ENCODE results near the gene SFXN4.
"Not testable (repeated sequence)": the region's sequence is repeated elsewhere in the genome, so short reads cannot be mapped to it uniquely, and the experiment has no call there.

SFXN4 gene

DNA sequence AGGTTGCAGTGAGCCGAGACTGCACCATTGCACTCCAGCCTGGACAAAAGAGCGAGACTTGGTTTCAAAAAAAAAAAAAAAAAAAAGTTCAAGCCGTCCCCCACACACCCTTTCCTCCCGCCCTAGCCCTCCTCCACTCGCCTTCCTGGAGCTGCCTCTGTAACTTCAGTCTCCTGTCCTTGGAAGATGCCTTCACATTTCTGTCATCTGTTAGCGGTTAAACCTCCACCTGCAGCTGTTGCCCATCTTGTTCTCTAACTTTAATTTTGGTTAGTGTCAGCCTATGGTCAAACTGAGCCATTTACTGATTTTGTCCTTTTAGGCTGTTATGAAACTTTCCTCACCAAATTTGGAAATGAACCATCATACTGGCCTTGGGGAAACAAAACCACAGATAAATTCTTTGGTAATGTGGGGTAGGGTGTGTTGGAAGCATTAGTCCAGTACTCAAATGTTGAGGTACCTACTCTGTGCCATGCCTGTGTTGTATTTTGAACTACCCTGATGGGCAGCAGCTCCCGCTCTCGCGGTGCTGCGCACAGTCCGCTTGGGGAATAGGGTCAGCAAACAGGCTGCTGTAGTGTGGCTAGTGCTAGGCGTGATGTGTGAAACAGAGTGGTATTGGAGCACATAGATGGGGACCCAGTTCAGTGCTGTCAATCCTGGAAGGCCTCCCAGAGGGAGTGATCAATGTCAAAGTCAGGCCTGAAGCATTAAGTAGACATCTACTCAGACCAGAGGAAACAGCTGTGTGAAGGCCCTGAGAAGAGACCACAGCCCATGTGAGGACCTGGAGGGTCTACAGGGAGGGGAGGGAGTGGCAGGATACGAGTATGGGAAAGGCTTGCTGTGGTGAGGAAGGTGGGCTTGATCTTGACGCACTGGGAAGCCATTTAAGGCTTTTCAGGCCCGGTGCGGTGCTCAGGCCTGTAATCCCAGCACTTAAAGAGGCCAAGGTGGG lies 26.9 kb downstream of the SFXN4 start:
- H3K27ac ChIP-seq (ENCODE audit: low read length) = no peak overlapping the region

DNA sequence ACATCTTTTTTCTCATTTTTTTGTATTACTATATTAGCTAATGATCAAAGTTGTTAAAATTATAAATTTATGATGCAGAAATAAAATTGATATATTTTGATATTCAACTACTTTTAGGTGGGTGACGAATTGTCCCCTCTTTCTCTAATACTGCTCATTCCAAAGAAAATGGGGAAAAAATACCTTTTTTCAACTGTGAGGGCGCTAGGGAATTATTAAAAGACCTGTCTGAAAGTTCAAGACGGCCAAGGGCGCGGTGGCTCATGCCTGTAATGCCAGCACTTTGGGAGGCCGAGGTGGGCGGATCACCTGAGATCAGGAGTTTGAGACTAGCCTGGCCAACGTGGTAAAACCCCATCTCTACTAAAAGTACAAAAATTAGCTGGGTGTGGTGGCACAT lies 27.6 kb downstream of the SFXN4 start:
- not testable (repeated sequence) for H3K27ac ChIP-seq (ENCODE audit: low read length); H3K4me3 ChIP-seq (ENCODE audit: low read depth in 1 of 2, low read length in 2 of 2); H3K9me3 ChIP-seq (ENCODE audit: control insufficient read depth in 1 of 2, low read length in 2 of 2); H3K27me3 ChIP-seq (ENCODE audit: low read depth, low read length); H3K4me1 ChIP-seq (ENCODE audit: control insufficient read depth in 1 of 2, insufficient read depth in 2 of 2, low read length in 2 of 2)
- peaks cover 0 to 37% of the 10 kb centered on the region in 2 donors for H3K36me3 ChIP-seq (ENCODE audit: control insufficient read depth in 1 of 2, insufficient read depth in 2 of 2, low read length in 2 of 2)

More for the DNA sequence above, 26.9 kb downstream of the SFXN4 start:
- Histone ChIP-seq H3K36me3 (ENCODE audit: control insufficient read depth in 1 of 2, insufficient read depth in 2 of 2, low read length in 2 of 2) (peaks cover 0 to 30% of the 10 kb centered on the region in 2 donors), H3K4me1 (ENCODE audit: control insufficient read depth in 1 of 2, insufficient read depth in 2 of 2, low read length in 2 of 2) (no peaks in the 10 kb centered on the region), H3K4me3 (ENCODE audit: low read depth in 1 of 2, low read length in 2 of 2) (no peak overlapping the region), H3K27me3 (ENCODE audit: low read depth, low read length) (no peaks in the 10 kb centered on the region), H3K9me3 (ENCODE audit: control insufficient read depth in 1 of 2, low read length in 2 of 2) (no peaks in the 10 kb centered on the region)

DNA sequence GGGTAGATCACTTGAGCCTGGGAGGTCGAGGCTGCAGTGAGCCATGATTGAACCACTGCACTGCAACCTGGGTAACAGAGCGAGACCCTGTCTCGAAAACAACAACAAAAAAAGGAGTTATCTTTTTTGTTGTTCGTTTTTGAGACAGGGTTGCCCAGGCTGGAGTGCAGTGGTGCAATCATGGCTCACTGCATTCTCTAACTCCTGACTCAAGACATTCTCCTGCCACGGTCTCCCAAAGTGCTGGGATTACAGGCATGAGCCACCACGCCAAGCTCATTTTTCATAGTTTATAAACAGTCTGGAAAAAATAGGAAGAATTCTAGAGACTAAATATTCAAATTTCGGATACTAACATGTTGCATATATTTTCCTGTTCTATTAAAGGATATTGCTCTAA lies 29.4 kb downstream of the SFXN4 start:
- Histone ChIP-seq H3K9me3 (ENCODE audit: control insufficient read depth in 1 of 2, low read length in 2 of 2) (no peaks in the 10 kb centered on the region), H3K36me3 (ENCODE audit: control insufficient read depth in 1 of 2, insufficient read depth in 2 of 2, low read length in 2 of 2) (peaks cover 4 to 41% of the 10 kb centered on the region in 2 donors), H3K27me3 (ENCODE audit: low read depth, low read length) (no peaks in the 10 kb centered on the region), H3K4me1 (ENCODE audit: control insufficient read depth in 1 of 2, insufficient read depth in 2 of 2, low read length in 2 of 2) (no peaks in the 10 kb centered on the region), H3K4me3 (ENCODE audit: low read depth in 1 of 2, low read length in 2 of 2) (no peak overlapping the region), H3K27ac (ENCODE audit: low read length) (no peak overlapping the region)

DNA sequence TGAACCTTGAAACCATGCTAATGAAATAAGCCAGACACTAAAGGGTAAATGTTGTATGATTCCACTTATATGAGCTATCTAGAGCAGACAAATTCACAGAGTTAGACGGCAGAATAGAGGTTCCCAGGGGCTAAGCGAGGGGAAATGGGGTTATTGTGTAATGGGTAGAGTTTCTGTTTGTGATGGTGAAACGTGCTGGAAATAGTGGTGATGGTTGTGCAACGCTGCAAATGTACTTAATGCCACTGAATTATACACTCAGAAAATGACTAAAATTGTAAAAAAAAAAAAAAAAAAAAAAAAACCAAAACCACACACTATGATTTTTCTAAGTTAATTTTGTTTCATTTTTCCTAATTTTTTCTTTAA lies 30.0 kb downstream of the SFXN4 start:
- no peaks in the 10 kb centered on the region for H3K27me3 ChIP-seq (ENCODE audit: low read depth, low read length)
- H3K36me3 ChIP-seq (ENCODE audit: control insufficient read depth in 1 of 2, insufficient read depth in 2 of 2, low read length in 2 of 2) = peaks cover 6 to 39% of the 10 kb centered on the region in 2 donors
- no peaks in the 10 kb centered on the region for H3K9me3 ChIP-seq (ENCODE audit: control insufficient read depth in 1 of 2, low read length in 2 of 2)
- no peak overlapping the region for H3K27ac ChIP-seq (ENCODE audit: low read length)
- no peak overlapping the region for H3K4me3 ChIP-seq (ENCODE audit: low read depth in 1 of 2, low read length in 2 of 2)
- H3K4me1 ChIP-seq (ENCODE audit: control insufficient read depth in 1 of 2, insufficient read depth in 2 of 2, low read length in 2 of 2) = no peaks in the 10 kb centered on the region

DNA sequence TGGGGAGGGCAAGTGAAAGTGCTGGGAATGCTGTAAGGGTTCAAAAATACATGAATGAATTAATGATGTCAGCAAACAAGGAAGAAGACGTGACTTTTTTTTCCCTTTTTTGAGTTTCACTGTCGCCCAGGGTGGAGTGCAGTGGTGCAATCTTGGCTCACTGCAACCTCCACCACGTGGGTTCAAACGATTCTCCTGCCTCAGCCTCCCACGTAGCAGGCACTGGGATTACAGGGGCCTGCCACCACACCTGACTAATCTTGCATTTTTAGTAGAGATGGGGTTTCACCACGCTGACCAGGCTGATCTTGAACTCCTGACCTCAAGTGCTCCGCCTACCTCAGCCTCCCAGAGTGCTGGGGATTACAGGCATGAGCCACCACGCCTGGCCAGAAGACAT lies 31.6 kb downstream of the SFXN4 start:
- H3K36me3 ChIP-seq (ENCODE audit: control insufficient read depth in 1 of 2, insufficient read depth in 2 of 2, low read length in 2 of 2) = peaks cover 14 to 37% of the 10 kb centered on the region in 2 donors
- no peaks in the 10 kb centered on the region for H3K27me3 ChIP-seq (ENCODE audit: low read depth, low read length)
- H3K4me1 ChIP-seq (ENCODE audit: control insufficient read depth in 1 of 2, insufficient read depth in 2 of 2, low read length in 2 of 2) = no peaks in the 10 kb centered on the region
- no peak overlapping the region for H3K4me3 ChIP-seq (ENCODE audit: low read depth in 1 of 2, low read length in 2 of 2)
- H3K27ac ChIP-seq (ENCODE audit: low read length) = no peak overlapping the region
- no peaks in the 10 kb centered on the region for H3K9me3 ChIP-seq (ENCODE audit: control insufficient read depth in 1 of 2, low read length in 2 of 2)

DNA sequence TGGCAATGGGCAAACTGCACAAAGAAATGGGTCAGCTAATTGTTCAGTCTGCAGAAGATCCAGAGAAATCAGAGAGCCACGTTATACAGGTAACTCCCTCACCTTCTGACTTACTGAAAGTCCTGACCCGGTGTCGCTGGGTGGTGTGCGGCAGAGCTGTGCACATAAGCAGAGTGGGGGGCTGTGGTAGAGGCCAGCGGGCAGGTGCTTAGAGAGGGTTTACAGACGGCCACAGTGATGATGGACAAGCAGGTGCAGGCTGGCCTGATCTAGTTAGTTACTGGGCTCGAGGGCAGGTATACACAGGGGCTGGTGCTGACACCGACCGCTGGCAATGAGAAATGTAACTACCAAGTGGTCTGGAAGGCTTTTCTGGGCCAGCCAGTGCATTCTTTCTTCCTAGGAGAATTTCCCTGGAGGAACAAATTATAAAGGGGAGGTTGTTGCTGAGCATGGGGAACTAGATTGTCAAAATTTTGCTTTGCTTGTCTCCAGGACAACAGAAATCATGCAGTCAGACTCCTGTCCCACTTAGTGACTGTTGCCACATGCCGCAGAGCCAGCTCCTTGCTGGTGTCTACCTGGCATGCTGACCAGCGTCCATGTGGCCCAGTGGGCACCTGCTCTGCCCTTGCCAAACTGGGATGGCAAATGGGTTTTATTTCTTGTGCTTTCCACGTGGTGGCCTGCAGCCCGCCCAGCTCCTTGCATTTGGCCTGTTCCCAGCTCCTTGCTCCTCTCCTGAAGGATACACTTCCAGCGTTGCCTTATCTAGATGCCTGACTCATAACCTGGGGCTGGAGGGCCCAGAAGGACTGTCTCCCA lies 32.8 kb downstream of the SFXN4 start:
- Histone ChIP-seq H3K27me3 (ENCODE audit: low read depth, low read length) (no peaks in the 10 kb centered on the region), H3K36me3 (ENCODE audit: control insufficient read depth in 1 of 2, insufficient read depth in 2 of 2, low read length in 2 of 2) (peaks cover 14 to 37% of the 10 kb centered on the region in 2 donors), H3K27ac (ENCODE audit: low read length) (no peak overlapping the region), H3K4me3 (ENCODE audit: low read depth in 1 of 2, low read length in 2 of 2) (no peak overlapping the region), H3K9me3 (ENCODE audit: control insufficient read depth in 1 of 2, low read length in 2 of 2) (no peaks in the 10 kb centered on the region), H3K4me1 (ENCODE audit: control insufficient read depth in 1 of 2, insufficient read depth in 2 of 2, low read length in 2 of 2) (no peaks in the 10 kb centered on the region)

DNA sequence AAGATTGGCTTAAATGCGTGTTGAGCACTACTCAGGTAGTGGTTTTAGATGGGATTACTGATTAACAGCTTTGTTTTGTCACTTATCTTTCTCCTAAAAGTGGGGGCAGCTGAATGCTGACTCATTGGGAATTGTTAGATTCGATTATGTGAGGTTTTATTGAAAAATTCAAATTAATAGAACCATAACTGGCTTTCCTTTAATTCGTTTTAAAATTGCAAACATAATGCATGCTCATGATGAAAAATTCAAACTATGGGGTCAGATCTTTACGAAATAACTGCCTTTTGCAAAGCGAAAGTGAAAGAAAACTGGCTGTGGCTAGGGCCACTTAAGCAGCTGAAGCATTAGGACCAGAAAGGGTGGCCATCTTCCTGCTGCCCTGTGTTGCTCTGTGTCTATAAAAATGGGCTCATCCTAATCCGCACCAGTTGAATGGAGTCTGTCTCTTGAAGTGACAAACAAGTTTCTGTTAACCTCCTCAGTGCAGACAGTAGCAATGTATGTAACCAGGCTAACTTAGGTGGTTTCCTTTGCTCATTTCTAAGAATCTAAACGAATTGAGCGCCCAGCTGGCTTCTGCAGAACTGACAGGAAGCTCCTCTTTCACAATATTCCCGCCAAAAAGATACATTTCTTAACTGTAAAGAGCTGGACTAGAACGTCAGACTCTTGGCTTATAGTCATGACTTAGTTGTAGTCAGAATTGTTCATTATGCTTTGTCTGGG lies 33.8 kb downstream of the SFXN4 start:
- Histone ChIP-seq H3K27ac (ENCODE audit: low read length) (peak overlapping the region; percentile 74), H3K4me1 (ENCODE audit: control insufficient read depth in 1 of 2, insufficient read depth in 2 of 2, low read length in 2 of 2) (no peaks in the 10 kb centered on the region), H3K9me3 (ENCODE audit: control insufficient read depth in 1 of 2, low read length in 2 of 2) (no peaks in the 10 kb centered on the region), H3K36me3 (ENCODE audit: control insufficient read depth in 1 of 2, insufficient read depth in 2 of 2, low read length in 2 of 2) (peaks cover 14 to 37% of the 10 kb centered on the region in 2 donors), H3K27me3 (ENCODE audit: low read depth, low read length) (no peaks in the 10 kb centered on the region), H3K4me3 (ENCODE audit: low read depth in 1 of 2, low read length in 2 of 2) (peak overlapping the region; percentile 39 to 66)

DNA sequence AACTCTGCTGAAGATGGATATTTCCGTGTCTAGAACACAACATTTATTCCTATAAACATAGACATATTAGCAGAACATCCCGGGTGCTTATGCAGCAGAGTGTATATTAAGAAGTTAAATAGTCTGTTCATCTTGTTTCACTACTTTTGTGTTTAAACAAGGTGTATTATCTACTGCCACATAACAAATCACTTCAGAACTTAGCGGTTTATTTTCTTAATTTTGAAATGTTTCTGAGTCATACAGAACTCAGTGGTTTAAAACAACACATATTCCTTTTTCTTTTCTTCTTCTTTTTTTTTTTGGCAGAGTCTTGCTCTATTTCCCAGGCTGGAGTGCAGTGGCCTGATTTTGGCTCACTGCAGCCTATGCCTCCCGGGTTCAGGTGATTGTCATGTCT lies 35.8 kb downstream of the SFXN4 start:
- Histone ChIP-seq H3K4me1 (ENCODE audit: control insufficient read depth in 1 of 2, insufficient read depth in 2 of 2, low read length in 2 of 2) (no peaks in the 10 kb centered on the region), H3K9me3 (ENCODE audit: control insufficient read depth in 1 of 2, low read length in 2 of 2) (no peaks in the 10 kb centered on the region), H3K36me3 (ENCODE audit: control insufficient read depth in 1 of 2, insufficient read depth in 2 of 2, low read length in 2 of 2) (peaks cover 18 to 42% of the 10 kb centered on the region in 2 donors), H3K4me3 (ENCODE audit: low read depth in 1 of 2, low read length in 2 of 2) (no peak overlapping the region), H3K27ac (ENCODE audit: low read length) (no peak overlapping the region), H3K27me3 (ENCODE audit: low read depth, low read length) (no peaks in the 10 kb centered on the region)

DNA sequence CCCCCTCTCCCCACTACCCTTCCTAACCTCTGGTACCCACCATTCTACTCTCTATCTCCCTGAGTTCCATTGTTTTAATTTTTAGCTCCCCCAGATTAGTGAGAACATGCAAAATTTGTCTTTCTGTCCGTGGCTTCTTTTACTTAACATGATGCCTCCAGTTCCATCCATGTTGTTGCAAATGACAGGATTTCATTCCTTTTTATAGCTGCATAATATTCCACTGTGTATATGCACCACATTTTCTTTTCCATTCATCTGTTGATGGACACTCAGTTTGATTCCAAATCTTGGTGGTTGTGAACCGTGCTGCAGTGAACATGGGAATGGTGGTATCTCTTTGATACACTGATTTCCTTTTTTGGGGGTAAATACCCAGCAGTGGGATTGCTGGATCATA lies 39.6 kb downstream of the SFXN4 start:
- Histone ChIP-seq H3K27ac (ENCODE audit: low read length) (no peak overlapping the region), H3K9me3 (ENCODE audit: control insufficient read depth in 1 of 2, low read length in 2 of 2) (no peaks in the 10 kb centered on the region), H3K4me1 (ENCODE audit: control insufficient read depth in 1 of 2, insufficient read depth in 2 of 2, low read length in 2 of 2) (no peaks in the 10 kb centered on the region), H3K4me3 (ENCODE audit: low read depth in 1 of 2, low read length in 2 of 2) (no peak overlapping the region), H3K36me3 (ENCODE audit: control insufficient read depth in 1 of 2, insufficient read depth in 2 of 2, low read length in 2 of 2) (peaks cover 28 to 39% of the 10 kb centered on the region in 2 donors), H3K27me3 (ENCODE audit: low read depth, low read length) (no peaks in the 10 kb centered on the region)

DNA sequence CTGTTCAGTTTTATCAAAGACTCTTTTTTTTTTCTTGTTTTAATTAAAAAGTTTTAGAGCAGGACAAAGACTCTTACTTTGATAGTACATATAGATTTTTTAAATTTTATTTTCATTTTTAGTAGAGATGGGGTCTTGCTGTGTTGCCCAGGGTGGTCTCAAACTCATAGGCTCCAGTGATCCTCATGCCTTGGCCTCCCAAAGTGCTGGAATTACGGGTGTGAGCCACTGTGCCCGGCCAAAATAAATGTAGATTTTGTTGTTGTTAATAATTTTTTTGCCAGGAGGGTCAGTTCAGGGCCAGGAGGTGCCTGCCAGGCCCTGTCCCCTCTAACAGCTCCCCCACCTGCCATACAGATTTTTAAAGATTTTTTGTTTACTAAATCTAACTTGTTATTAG lies 44.6 kb downstream of the SFXN4 start:
- Histone ChIP-seq H3K9me3 (ENCODE audit: control insufficient read depth in 1 of 2, low read length in 2 of 2) (no peaks in the 10 kb centered on the region), H3K27ac (ENCODE audit: low read length) (no peak overlapping the region), H3K27me3 (ENCODE audit: low read depth, low read length) (no peaks in the 10 kb centered on the region), H3K4me1 (ENCODE audit: control insufficient read depth in 1 of 2, insufficient read depth in 2 of 2, low read length in 2 of 2) (no peaks in the 10 kb centered on the region), H3K36me3 (ENCODE audit: control insufficient read depth in 1 of 2, insufficient read depth in 2 of 2, low read length in 2 of 2) (peaks cover 18 to 29% of the 10 kb centered on the region in 2 donors), H3K4me3 (ENCODE audit: low read depth in 1 of 2, low read length in 2 of 2) (no peak overlapping the region)

DNA sequence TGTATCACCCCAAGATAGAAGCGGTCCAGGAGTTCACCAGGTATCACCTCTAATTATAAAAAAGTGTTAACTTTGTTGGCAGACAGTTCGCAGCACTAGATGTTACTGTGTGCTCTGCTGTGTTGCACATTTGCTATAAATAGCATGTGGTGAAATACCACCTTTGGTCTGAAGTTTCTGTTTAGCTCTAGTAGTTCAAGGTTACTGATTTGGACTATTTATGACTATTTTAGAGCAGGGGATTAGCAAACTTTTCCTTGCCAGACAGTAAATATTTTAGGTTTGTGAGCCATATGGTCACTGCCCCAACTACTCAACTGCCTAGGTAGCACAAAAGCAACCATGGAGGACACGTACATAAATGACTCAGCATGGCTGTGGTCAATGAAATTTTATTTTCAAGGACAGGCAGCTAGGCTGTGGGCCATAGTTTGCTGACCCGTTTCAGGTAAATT lies 45.1 kb downstream of the SFXN4 start:
- Histone ChIP-seq H3K27ac (ENCODE audit: low read length) (no peak overlapping the region), H3K4me3 (ENCODE audit: low read depth in 1 of 2, low read length in 2 of 2) (no peak overlapping the region), H3K9me3 (ENCODE audit: control insufficient read depth in 1 of 2, low read length in 2 of 2) (no peaks in the 10 kb centered on the region), H3K36me3 (ENCODE audit: control insufficient read depth in 1 of 2, insufficient read depth in 2 of 2, low read length in 2 of 2) (peaks cover 16 to 26% of the 10 kb centered on the region in 2 donors), H3K27me3 (ENCODE audit: low read depth, low read length) (no peaks in the 10 kb centered on the region), H3K4me1 (ENCODE audit: control insufficient read depth in 1 of 2, insufficient read depth in 2 of 2, low read length in 2 of 2) (no peaks in the 10 kb centered on the region)

Measured in muscle layer of duodenum (tissue), 2 donors.